GM19455 (cell line): ENCODE data around the gene VCY.
"Not testable (repeated sequence)": the region's sequence is repeated elsewhere in the genome, so short reads cannot be mapped to it uniquely, and the experiment has no call there.

ENCODE experiments used
- ATAC-seq: cut with Tn5 transposase; IDR thresholded peaks from one replicate; pipeline ENCODE4 v1.9.1; 2021; ENCODE audit not compliant: unreplicated experiment

The VCY gene

DNA sequence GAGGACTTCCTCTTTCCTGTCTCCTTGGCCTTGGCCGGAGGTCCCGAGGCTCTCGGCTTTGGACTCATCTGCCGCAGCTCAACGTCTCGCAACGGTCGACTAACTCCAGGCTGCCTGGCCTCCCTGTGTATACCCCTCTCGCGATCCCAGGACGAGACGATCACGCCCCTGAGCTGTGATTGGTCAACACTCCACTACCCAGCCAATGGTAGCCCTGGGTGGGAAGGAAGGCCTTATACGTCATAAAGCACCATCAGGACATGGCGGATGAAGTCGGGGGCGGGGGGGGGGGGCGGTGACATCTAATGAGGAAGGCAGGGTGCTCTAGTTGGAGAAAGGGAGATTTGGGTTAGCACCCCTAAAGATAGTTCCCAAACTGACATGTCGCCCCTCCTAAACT lies at the start of gene VCY:
Gene VCY (minus strand): TSS at position 101 of the 400 bp plus-strand sequence. CDS start 33 bp downstream, at position 68.
- ATAC-seq: not testable (repeated sequence)

DNA sequence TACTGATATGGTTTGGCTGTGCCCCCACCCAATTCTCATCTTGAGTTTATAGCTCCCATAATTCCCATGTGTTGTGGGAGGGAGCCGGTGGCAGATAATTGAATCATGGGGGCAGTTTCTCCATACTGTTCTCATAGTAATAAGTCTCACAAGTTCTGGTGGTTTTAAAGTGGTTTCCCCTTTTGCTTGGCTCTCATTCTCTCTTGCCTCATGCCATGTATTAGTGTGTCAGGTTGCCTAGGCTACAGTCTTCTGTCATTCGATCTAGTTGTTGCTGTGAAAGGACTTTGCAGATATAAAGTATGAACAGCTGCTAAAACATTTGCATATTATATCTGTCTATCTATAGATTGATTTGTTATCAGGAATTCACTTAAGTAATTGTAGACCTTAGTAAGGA lies 44.1 kb upstream of the VCY start:
- not testable (repeated sequence) for ATAC-seq

GRCh38 chrY:14011916-14012315 lies 25.6 kb upstream of the VCY start:
- ATAC-seq: not testable (repeated sequence)

DNA sequence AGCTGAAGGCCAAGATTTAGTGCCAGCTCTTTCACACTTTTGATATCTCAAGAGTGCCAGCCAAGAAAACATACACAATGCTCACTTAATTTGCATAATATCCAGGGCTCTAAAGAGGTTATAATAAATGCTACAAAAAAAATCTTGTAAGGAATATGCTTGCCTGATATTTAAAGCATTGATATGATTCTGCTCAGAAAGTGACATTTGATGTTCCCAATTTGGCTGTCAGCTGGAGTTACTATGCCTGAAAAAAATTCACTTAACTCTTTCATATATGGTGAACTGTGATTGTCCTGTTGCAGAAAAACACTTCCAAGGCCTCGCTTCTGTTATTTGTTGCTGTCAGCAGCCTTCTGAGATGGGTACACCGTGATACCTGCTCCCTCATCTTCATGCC lies 43.9 kb downstream of the VCY start:
- ATAC-seq: not testable (repeated sequence)
